ENCODE data around the gene BMPR2.

DNA sequence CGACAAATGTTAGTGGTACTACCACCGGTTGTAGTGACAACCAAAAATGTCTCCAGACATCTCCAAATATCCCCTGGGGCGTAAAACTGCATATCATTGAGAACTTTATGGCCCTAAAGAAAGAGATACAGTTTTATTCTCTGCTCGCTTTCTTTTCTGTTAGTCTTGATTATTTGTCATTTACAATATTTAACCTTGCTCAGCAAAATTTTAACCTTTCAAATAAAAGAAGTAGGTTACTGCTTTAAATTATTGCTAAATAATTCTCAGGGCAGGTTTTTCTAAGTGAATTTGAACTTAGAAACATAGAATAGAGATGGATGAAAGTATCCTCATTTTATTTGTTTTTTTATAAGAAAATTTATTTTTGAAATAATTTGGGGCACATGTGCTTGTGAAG, 67.9 kb downstream of the BMPR2 start:
- TF ChIP-seq, protein P1, sequence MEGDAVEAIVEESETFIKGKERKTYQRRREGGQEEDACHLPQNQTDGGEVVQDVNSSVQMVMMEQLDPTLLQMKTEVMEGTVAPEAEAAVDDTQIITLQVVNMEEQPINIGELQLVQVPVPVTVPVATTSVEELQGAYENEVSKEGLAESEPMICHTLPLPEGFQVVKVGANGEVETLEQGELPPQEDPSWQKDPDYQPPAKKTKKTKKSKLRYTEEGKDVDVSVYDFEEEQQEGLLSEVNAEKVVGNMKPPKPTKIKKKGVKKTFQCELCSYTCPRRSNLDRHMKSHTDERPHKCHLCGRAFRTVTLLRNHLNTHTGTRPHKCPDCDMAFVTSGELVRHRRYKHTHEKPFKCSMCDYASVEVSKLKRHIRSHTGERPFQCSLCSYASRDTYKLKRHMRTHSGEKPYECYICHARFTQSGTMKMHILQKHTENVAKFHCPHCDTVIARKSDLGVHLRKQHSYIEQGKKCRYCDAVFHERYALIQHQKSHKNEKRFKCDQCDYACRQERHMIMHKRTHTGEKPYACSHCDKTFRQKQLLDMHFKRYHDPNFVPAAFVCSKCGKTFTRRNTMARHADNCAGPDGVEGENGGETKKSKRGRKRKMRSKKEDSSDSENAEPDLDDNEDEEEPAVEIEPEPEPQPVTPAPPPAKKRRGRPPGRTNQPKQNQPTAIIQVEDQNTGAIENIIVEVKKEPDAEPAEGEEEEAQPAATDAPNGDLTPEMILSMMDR (IDR thresholded peaks at IDR 0.05): no peak
- TF ChIP-seq EZH2 (IDR thresholded peaks at IDR 0.05; ENCODE audit: borderline replicate concordance, insufficient read depth, low read depth, low read length, poor library complexity, severe bottlenecking): no peak
